ENCODE measurements around the gene SOX1. TPM values are rescaled to one million over a fixed set of nuclear protein-coding genes. Genes with fewer than 3 reads are reported as not detected.

Gene SOX1
- total RNA-seq, 1 donor from 2014 or later = not detected

- DNase-seq (ENCODE audit: low spot score) = no peak
- Mint-ChIP-seq H3K4me1 (ENCODE audit: low read depth) (no peaks in the 10 kb centered on the region), H3K27me3 (ENCODE audit: insufficient read depth) (peaks cover 29% of the 10 kb centered on the region), H3K9me3 (peaks cover 14% of the 10 kb centered on the region), H3K4me3 (no peak overlapping the region), H3K27ac (no peak overlapping the region), H3K36me3 (ENCODE audit: low read depth) (no peaks in the 10 kb centered on the region)
- intact Hi-C loops (cut with micrococcal nuclease) = no loop called here
Measured at GRCh38 chr13:112079696-112080095, 12.7 kb downstream of the SOX1 start.

- H3K27ac Mint-ChIP-seq = no peak overlapping the region
- peaks cover 2% of the 10 kb centered on the region for H3K27me3 Mint-ChIP-seq (ENCODE audit: insufficient read depth)
- H3K36me3 Mint-ChIP-seq (ENCODE audit: low read depth) = no peaks in the 10 kb centered on the region
- intact Hi-C loops (cut with micrococcal nuclease) = no loop called here
- no peak for DNase-seq (ENCODE audit: low spot score)
- peaks cover 26% of the 10 kb centered on the region for H3K9me3 Mint-ChIP-seq
- H3K4me3 Mint-ChIP-seq = no peak overlapping the region
- H3K4me1 Mint-ChIP-seq (ENCODE audit: low read depth) = no peaks in the 10 kb centered on the region
Measured at GRCh38 chr13:112083971-112084370, 17.0 kb downstream of the SOX1 start.

GRCh38 chr13:112092453-112092852 is 25.5 kb downstream of the SOX1 start:
- Mint-ChIP-seq H3K9me3 (no peaks in the 10 kb centered on the region), H3K36me3 (ENCODE audit: low read depth) (no peaks in the 10 kb centered on the region), H3K27ac (no peak overlapping the region), H3K27me3 (ENCODE audit: insufficient read depth) (no peaks in the 10 kb centered on the region), H3K4me3 (no peak overlapping the region), H3K4me1 (ENCODE audit: low read depth) (no peaks in the 10 kb centered on the region)
- intact Hi-C loops (cut with micrococcal nuclease) = no loop called here
- no peak for DNase-seq (ENCODE audit: low spot score)

GRCh38 chr13:112095354-112095753 is 28.4 kb downstream of the SOX1 start:
- Mint-ChIP-seq H3K9me3 (no peaks in the 10 kb centered on the region), H3K36me3 (ENCODE audit: low read depth) (no peaks in the 10 kb centered on the region), H3K27ac (no peak overlapping the region), H3K4me3 (no peak overlapping the region), H3K27me3 (ENCODE audit: insufficient read depth) (peaks cover 4% of the 10 kb centered on the region), H3K4me1 (ENCODE audit: low read depth) (no peaks in the 10 kb centered on the region)
- intact Hi-C loops (cut with micrococcal nuclease) = no loop called here
- no peak for DNase-seq (ENCODE audit: low spot score)

- Mint-ChIP-seq H3K36me3 (ENCODE audit: low read depth) (no peaks in the 10 kb centered on the region), H3K9me3 (no peaks in the 10 kb centered on the region), H3K27me3 (ENCODE audit: insufficient read depth) (peaks cover 14% of the 10 kb centered on the region), H3K4me1 (ENCODE audit: low read depth) (no peaks in the 10 kb centered on the region), H3K27ac (no peak overlapping the region), H3K4me3 (no peak overlapping the region)
- intact Hi-C loops (cut with micrococcal nuclease) = no loop called here
- DNase-seq (ENCODE audit: low spot score) = no peak
Measured at GRCh38 chr13:112096959-112097358, 30.0 kb downstream of the SOX1 start.

GRCh38 chr13:112097770-112098169 is 30.8 kb downstream of the SOX1 start:
- no peak overlapping the region for H3K4me3 Mint-ChIP-seq
- intact Hi-C loops (cut with micrococcal nuclease) = no loop called here

GRCh38 chr13:112098699-112099098 is 31.8 kb downstream of the SOX1 start:
- H3K9me3 Mint-ChIP-seq = no peaks in the 10 kb centered on the region
- no peak overlapping the region for H3K4me3 Mint-ChIP-seq
- H3K27me3 Mint-ChIP-seq (ENCODE audit: insufficient read depth) = peaks cover 16% of the 10 kb centered on the region
- intact Hi-C loops (cut with micrococcal nuclease) = no loop called here
- H3K27ac Mint-ChIP-seq = no peak overlapping the region
- H3K36me3 Mint-ChIP-seq (ENCODE audit: low read depth) = no peaks in the 10 kb centered on the region
- no peaks in the 10 kb centered on the region for H3K4me1 Mint-ChIP-seq (ENCODE audit: low read depth)
- DNase-seq (ENCODE audit: low spot score) = no peak

More at GRCh38 chr13:112097770-112098169, 30.8 kb downstream of the SOX1 start:
- no peaks in the 10 kb centered on the region for H3K36me3 Mint-ChIP-seq (ENCODE audit: low read depth)
- H3K9me3 Mint-ChIP-seq = no peaks in the 10 kb centered on the region
- H3K4me1 Mint-ChIP-seq (ENCODE audit: low read depth) = no peaks in the 10 kb centered on the region
- DNase-seq (ENCODE audit: low spot score) = no peak
- H3K27me3 Mint-ChIP-seq (ENCODE audit: insufficient read depth) = peaks cover 16% of the 10 kb centered on the region
- H3K27ac Mint-ChIP-seq = no peak overlapping the region

GRCh38 chr13:112101360-112101930 is 34.5 kb downstream of the SOX1 start:
- Mint-ChIP-seq H3K27ac (no peak overlapping the region), H3K4me3 (no peak overlapping the region), H3K4me1 (ENCODE audit: low read depth) (no peaks in the 10 kb centered on the region), H3K36me3 (ENCODE audit: low read depth) (no peaks in the 10 kb centered on the region), H3K27me3 (ENCODE audit: insufficient read depth) (peaks cover 26% of the 10 kb centered on the region), H3K9me3 (no peaks in the 10 kb centered on the region)
- no peak for DNase-seq (ENCODE audit: low spot score)
- intact Hi-C loops (cut with micrococcal nuclease) = loop anchor here (10.0 kb wide), 1 partner anchor 47 kb away; no protein-coding TSS in a partner anchor

GRCh38 chr13:112102243-112102642 is 35.3 kb downstream of the SOX1 start:
- intact Hi-C loops (cut with micrococcal nuclease) = loop anchor here (2.0 to 10.0 kb wide), 2 partner anchors 27 to 47 kb away; no protein-coding TSS in a partner anchor
- no peaks in the 10 kb centered on the region for H3K4me1 Mint-ChIP-seq (ENCODE audit: low read depth)
- H3K9me3 Mint-ChIP-seq = no peaks in the 10 kb centered on the region
- H3K4me3 Mint-ChIP-seq = no peak overlapping the region
- H3K36me3 Mint-ChIP-seq (ENCODE audit: low read depth) = no peaks in the 10 kb centered on the region
- peaks cover 33% of the 10 kb centered on the region for H3K27me3 Mint-ChIP-seq (ENCODE audit: insufficient read depth)
- no peak for DNase-seq (ENCODE audit: low spot score)
- H3K27ac Mint-ChIP-seq = no peak overlapping the region

GRCh38 chr13:112103260-112103838 is 36.4 kb downstream of the SOX1 start:
- Mint-ChIP-seq H3K9me3 (no peaks in the 10 kb centered on the region), H3K4me1 (ENCODE audit: low read depth) (no peaks in the 10 kb centered on the region), H3K27me3 (ENCODE audit: insufficient read depth) (peaks cover 36% of the 10 kb centered on the region), H3K36me3 (ENCODE audit: low read depth) (no peaks in the 10 kb centered on the region), H3K4me3 (no peak overlapping the region), H3K27ac (no peak overlapping the region)
- no peak for DNase-seq (ENCODE audit: low spot score)
- intact Hi-C loops (cut with micrococcal nuclease) = loop anchor here (2.0 to 10.0 kb wide), 2 partner anchors 29 to 49 kb away; no protein-coding TSS in a partner anchor

GRCh38 chr13:112103961-112104880 is 37.3 kb downstream of the SOX1 start:
- Mint-ChIP-seq H3K4me3 (no peak overlapping the region), H3K27ac (no peak overlapping the region), H3K27me3 (ENCODE audit: insufficient read depth) (peaks cover 40% of the 10 kb centered on the region), H3K4me1 (ENCODE audit: low read depth) (no peaks in the 10 kb centered on the region), H3K36me3 (ENCODE audit: low read depth) (no peaks in the 10 kb centered on the region), H3K9me3 (no peaks in the 10 kb centered on the region)
- intact Hi-C loops (cut with micrococcal nuclease) = loop anchor here (2.0 to 10.0 kb wide), 2 partner anchors 29 to 49 kb away; no protein-coding TSS in a partner anchor
- DNase-seq (ENCODE audit: low spot score) = no peak

- H3K27me3 Mint-ChIP-seq (ENCODE audit: insufficient read depth) = peaks cover 39% of the 10 kb centered on the region
- no peak overlapping the region for H3K4me3 Mint-ChIP-seq
- no peak overlapping the region for H3K27ac Mint-ChIP-seq
- no peaks in the 10 kb centered on the region for H3K36me3 Mint-ChIP-seq (ENCODE audit: low read depth)
- no peaks in the 10 kb centered on the region for H3K9me3 Mint-ChIP-seq
- DNase-seq (ENCODE audit: low spot score) = no peak
- intact Hi-C loops (cut with micrococcal nuclease) = loop anchor here (10.0 kb wide), 1 partner anchor 50 kb away; no protein-coding TSS in a partner anchor
- H3K4me1 Mint-ChIP-seq (ENCODE audit: low read depth) = no peaks in the 10 kb centered on the region
Measured at GRCh38 chr13:112104881-112105234, 37.9 kb downstream of the SOX1 start.

- Mint-ChIP-seq H3K36me3 (ENCODE audit: low read depth) (no peaks in the 10 kb centered on the region), H3K4me3 (no peak overlapping the region), H3K27me3 (ENCODE audit: insufficient read depth) (peaks cover 37% of the 10 kb centered on the region), H3K9me3 (no peaks in the 10 kb centered on the region), H3K27ac (no peak overlapping the region), H3K4me1 (ENCODE audit: low read depth) (no peaks in the 10 kb centered on the region)
- no peak for DNase-seq (ENCODE audit: low spot score)
- intact Hi-C loops (cut with micrococcal nuclease) = loop anchor here (10.0 kb wide), 1 partner anchor 50 kb away; no protein-coding TSS in a partner anchor
Measured at GRCh38 chr13:112105244-112105681, 38.3 kb downstream of the SOX1 start.

All from activated T-helper 1 cell treated with anti-CD3 and anti-CD28 coated beads, Interleukin-12 subunit alpha, Interleukin-12 subunit beta, Interleukin-2, Interleukin-4 antibody, amounts not matched to agents 30 ng/mL and 10 ng/mL and 1 ng/mL, durations not matched to agents 14 hours and 24 hours and 36 hours (primary cell).